HL-60 (cell line): Measurements from ENCODE around the gene PRIMPOL.

Source experiments
- DNase-seq, 2 experiments: peaks; one replicate each; pipeline ENCODE4 v3.0.0-alpha.2; 2010 to 2020; ENCODE audit warnings: low read depth in 1 of 2, low spot score in 1 of 2
- H3K27ac ChIP-seq: fragments of 250-450 bp; sonication (Bioruptor Pico); replicated peaks from 2 replicates; pipeline ENCODE4 v1.5.1; 2020; ENCODE audit warnings: mild to moderate bottlenecking, moderate library complexity
- H3K27me3 ChIP-seq: fragments of 250-450 bp; sonication (Bioruptor Pico); 2 replicates; pipeline ENCODE4 v1.5.1; 2021; ENCODE audit warnings: mild to moderate bottlenecking, moderate library complexity; ENCODE audit not compliant: insufficient read depth, poor library complexity, severe bottlenecking
- H3K4me3 ChIP-seq: replicated peaks from 2 replicates; pipeline ENCODE4 v1.5.1; 2011; ENCODE audit warnings: mild to moderate bottlenecking, control low read depth, low read length; ENCODE audit not compliant: insufficient read depth
- CTCF ChIP-seq: IDR thresholded peaks from one replicate; pipeline ENCODE4 v1.5.1; 2011; ENCODE audit warnings: low read length, control low read depth, inconsistent platforms; ENCODE audit not compliant: insufficient read depth
- GABPA ChIP-seq: IDR thresholded peaks from 2 replicates; pipeline ENCODE4 v1.6.1; 2012; ENCODE audit warnings: low read depth
- POLR2AphosphoS5 ChIP-seq: IDR thresholded peaks from 2 replicates; pipeline ENCODE4 v1.6.1; 2012; ENCODE audit warnings: low read depth
- REST ChIP-seq: IDR thresholded peaks from 2 replicates; pipeline ENCODE4 v1.6.1; 2012; ENCODE audit warnings: low read depth; ENCODE audit not compliant: insufficient replicate concordance
- SPI1 ChIP-seq: IDR thresholded peaks from 2 replicates; pipeline ENCODE4 v1.6.1; 2012; ENCODE audit warnings: low read depth, mild to moderate bottlenecking, borderline replicate concordance

Gene PRIMPOL

GRCh38 chr4:184616633-184617551 lies 32.6 kb upstream of the PRIMPOL start:
- no peak overlapping the region for H3K27ac ChIP-seq
- no peak for DNase-seq
- TF ChIP-seq POLR2AphosphoS5 (no peak), CTCF (no peak), GABPA (no peak), SPI1 (no peak), REST (no peak)

GRCh38 chr4:184617600-184618196 lies 31.8 kb upstream of the PRIMPOL start:
- Histone ChIP-seq H3K4me3 (no peak overlapping the region), H3K27me3 (no peaks in the 10 kb centered on the region), H3K27ac (no peak overlapping the region)
- DNase-seq = no peak
- TF ChIP-seq GABPA = no peak
- TF ChIP-seq POLR2AphosphoS5 = no peak
- TF ChIP-seq CTCF = no peak
- TF ChIP-seq SPI1 = no peak
- TF ChIP-seq REST = no peak

More at GRCh38 chr4:184616633-184617551, 32.6 kb upstream of the PRIMPOL start:
- Histone ChIP-seq H3K27me3 (no peaks in the 10 kb centered on the region), H3K4me3 (no peak overlapping the region)

GRCh38 chr4:184620212-184620867 lies 29.2 kb upstream of the PRIMPOL start:
- no peaks in the 10 kb centered on the region for H3K27me3 ChIP-seq
- no peak for TF ChIP-seq REST
- no peak overlapping the region for H3K4me3 ChIP-seq
- no peak overlapping the region for H3K27ac ChIP-seq
- peak in 1 of 2 experiments; percentile 14 for DNase-seq
